Ovary (tissue), 3 donors: Measurements from ENCODE around the gene LRRC31.

ENCODE experiments used
- CTCF ChIP-seq, 3 donors: fragments of 450-650 bp in 2 of 3; fragments of 200-600 bp in 1 of 3; IDR thresholded peaks; one replicate each; pipeline versions ENCODE4 v1.5.1 to v1.8.0; 2016 to 2022; ENCODE audit warnings: antibody characterized with exemption in 3 of 3, mild to moderate bottlenecking in 1 of 3
- EP300 ChIP-seq: sonication (generic); formaldehyde crosslinking; IDR thresholded peaks from one replicate; pipeline ENCODE4 v1.6.1; 2017; ENCODE audit warnings: antibody characterized with exemption
- donor health status: DM: no; HTN: no; CAD: no.

- no peak for TF ChIP-seq CTCF (IDR thresholded peaks at IDR 0.05)
- no peak for TF ChIP-seq EP300
Measured at GRCh38 chr3:169895072-169895471, 25.3 kb upstream of the LRRC31 start.
